Fibroblast of lung (primary cell): ENCODE measurements around the gene CFAP77. TPM values are rescaled to one million over a fixed set of nuclear protein-coding genes. Genes with fewer than 3 reads are reported as not detected.
A peak's percentile ranks its signal among the peaks of the same experiment; 100 is the strongest.

Experiments used
- DNase-seq, 2 donors: peaks; one replicate each; pipeline versions ENCODE4 v3.0.0 to v3.0.0-alpha.2; 2010; ENCODE audit warnings: low read depth in 2 of 2
- H2AFZ ChIP-seq: 2 replicates; pipeline ENCODE4 v1.5.1; 2012; ENCODE audit warnings: low read length, control low read depth, inconsistent platforms
- H3K27ac ChIP-seq: 2 replicates; pipeline ENCODE4 v1.5.1; 2011; ENCODE audit warnings: low read length, control low read depth; ENCODE audit not compliant: insufficient read depth
- H3K27me3 ChIP-seq: 2 replicates; pipeline ENCODE4 v1.5.1; 2011; ENCODE audit warnings: mild to moderate bottlenecking, low read length; ENCODE audit not compliant: control insufficient read depth, insufficient read depth
- H3K36me3 ChIP-seq: 2 replicates; pipeline ENCODE4 v1.5.1; 2011; ENCODE audit warnings: low read length; ENCODE audit not compliant: control insufficient read depth, insufficient read depth
- H3K4me1 ChIP-seq: 2 replicates; pipeline ENCODE4 v1.5.1; 2011; ENCODE audit warnings: low read length; ENCODE audit not compliant: control insufficient read depth, insufficient read depth; ENCODE audit errors: extremely low read depth
- H3K4me2 ChIP-seq: 2 replicates; pipeline ENCODE4 v1.5.1; 2011; ENCODE audit warnings: low read length, control low read depth; ENCODE audit not compliant: insufficient read depth; ENCODE audit errors: extremely low read depth
- H3K4me3 ChIP-seq, 4 experiments: fragments of 200-600 bp in 1 of 4; sonication (generic) in 1 of 4; replicated peaks in 1 of 4; 2 replicates each; pipeline ENCODE4 v1.5.1; 2011 to 2016; ENCODE audit warnings: low read length in 4 of 4, low read depth in 3 of 4, mild to moderate bottlenecking in 3 of 4, control low read depth in 2 of 4, inconsistent platforms in 1 of 4, mixed read lengths in 1 of 4; ENCODE audit not compliant: insufficient read depth in 1 of 4; ENCODE audit errors: control extremely low read depth in 1 of 4
- H3K79me2 ChIP-seq: 2 replicates; pipeline ENCODE4 v1.5.1; 2012; ENCODE audit warnings: mild to moderate bottlenecking, low read length, inconsistent platforms; ENCODE audit not compliant: control insufficient read depth, insufficient read depth
- H3K9ac ChIP-seq: 2 replicates; pipeline ENCODE4 v1.5.1; 2011; ENCODE audit warnings: mild to moderate bottlenecking, low read length, control low read depth; ENCODE audit not compliant: insufficient read depth
- H3K9me3 ChIP-seq: 2 replicates; pipeline ENCODE4 v1.5.1; 2012; ENCODE audit warnings: low read depth, low read length; ENCODE audit not compliant: control insufficient read depth, insufficient read depth
- H4K20me1 ChIP-seq: 2 replicates; pipeline ENCODE4 v1.5.1; 2011; ENCODE audit warnings: low read length; ENCODE audit not compliant: control insufficient read depth, insufficient read depth; ENCODE audit errors: extremely low read depth
- EZH2 ChIP-seq: IDR thresholded peaks from 2 replicates; pipeline ENCODE4 v1.5.1; 2012; ENCODE audit warnings: low read length, control low read depth, mild to moderate bottlenecking; ENCODE audit errors: missing control alignments
- polyA plus RNA-seq, 2 donors: library from polyadenylated mRNA; depleted of rRNA in 1 of 2; stranded (reverse) in 1 of 2; unstranded in 1 of 2; fragments of >200 nt; gene quantifications; 2 replicates each; pipeline ENCODE4 v1.2.1, GENCODE V29; 2011 to 2012; ENCODE audit warnings: missing spikeins in 1 of 2
- total RNA-seq: library from RNA; depleted of rRNA; stranded (reverse); fragments of >200 nt; gene quantifications from 2 replicates; pipeline ENCODE4 v1.2.1, GENCODE V29; 2014
- TF ChIP-seq, protein P1 (sequence below), 2 donors: IDR thresholded peaks in 1 of 2; conservative IDR thresholded peaks in 1 of 2; 1 replicate in 1 of 2; 2 replicates in 1 of 2; pipeline ENCODE4 v1.5.1; 2011 to 2012; ENCODE audit warnings: low read length in 2 of 2, control low read depth in 1 of 2, inconsistent platforms in 1 of 2, low read depth in 1 of 2, mild to moderate bottlenecking in 1 of 2

Gene CFAP77
- total and polyA plus RNA-seq, 2 donors (not counting 1 experiment from before 2014, with no cell fraction given), result not detected

DNA sequence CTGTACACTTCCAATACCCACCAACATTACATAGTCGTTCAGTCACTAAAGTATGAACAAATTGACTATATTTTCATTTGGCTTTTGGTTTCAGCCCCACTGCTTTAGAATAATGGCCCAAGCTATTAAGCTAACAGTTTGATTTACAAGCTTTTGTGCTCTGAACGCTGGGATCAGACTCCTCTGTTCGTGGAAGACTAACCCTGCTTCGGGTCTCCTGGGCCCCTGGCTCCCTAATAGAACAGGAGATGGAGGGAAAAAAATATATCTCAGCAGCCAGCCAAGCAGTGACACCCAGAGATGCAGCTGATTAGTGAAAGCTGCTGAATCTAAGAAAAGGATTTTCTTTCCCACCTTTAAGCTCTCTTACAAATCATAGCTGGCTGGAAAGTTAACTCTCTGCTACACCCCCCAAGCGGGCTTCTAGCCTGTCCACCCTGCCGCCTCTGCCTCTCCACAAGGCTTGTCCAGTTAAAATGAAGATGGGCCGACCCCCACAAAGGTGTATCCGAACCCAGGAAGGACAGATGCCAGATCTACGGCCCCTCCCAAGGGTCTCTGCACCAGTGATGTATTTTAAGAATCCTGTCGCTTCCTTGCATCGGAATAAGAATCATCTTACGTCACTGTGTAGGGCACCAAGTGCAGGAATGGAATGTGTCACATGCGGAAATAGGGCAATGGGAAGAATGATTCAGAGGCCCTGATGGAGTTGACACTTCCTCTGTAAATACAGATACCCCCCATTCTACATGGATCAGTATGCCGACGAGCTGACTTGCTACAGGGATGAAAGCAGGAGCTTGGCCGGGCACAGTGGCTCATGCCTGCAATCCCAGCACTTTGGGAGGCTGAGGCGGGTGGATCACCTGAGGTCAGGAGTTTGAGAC is 139.0 kb downstream of the CFAP77 start:
- no peaks in the 10 kb centered on the region for H3K79me2 ChIP-seq
- no peak overlapping the region for H3K9ac ChIP-seq
- H3K4me2 ChIP-seq, result no peak overlapping the region
- no peaks in the 10 kb centered on the region for H3K27me3 ChIP-seq
- H3K9me3 ChIP-seq, result no peaks in the 10 kb centered on the region
- H2AFZ ChIP-seq, result no peak overlapping the region
- H3K36me3 ChIP-seq, result no peaks in the 10 kb centered on the region
- no peak overlapping the region for H3K27ac ChIP-seq
- DNase-seq, result peak in 1 of 2 donors; percentile 12
- no peak for TF ChIP-seq EZH2
- TF ChIP-seq, protein P1, sequence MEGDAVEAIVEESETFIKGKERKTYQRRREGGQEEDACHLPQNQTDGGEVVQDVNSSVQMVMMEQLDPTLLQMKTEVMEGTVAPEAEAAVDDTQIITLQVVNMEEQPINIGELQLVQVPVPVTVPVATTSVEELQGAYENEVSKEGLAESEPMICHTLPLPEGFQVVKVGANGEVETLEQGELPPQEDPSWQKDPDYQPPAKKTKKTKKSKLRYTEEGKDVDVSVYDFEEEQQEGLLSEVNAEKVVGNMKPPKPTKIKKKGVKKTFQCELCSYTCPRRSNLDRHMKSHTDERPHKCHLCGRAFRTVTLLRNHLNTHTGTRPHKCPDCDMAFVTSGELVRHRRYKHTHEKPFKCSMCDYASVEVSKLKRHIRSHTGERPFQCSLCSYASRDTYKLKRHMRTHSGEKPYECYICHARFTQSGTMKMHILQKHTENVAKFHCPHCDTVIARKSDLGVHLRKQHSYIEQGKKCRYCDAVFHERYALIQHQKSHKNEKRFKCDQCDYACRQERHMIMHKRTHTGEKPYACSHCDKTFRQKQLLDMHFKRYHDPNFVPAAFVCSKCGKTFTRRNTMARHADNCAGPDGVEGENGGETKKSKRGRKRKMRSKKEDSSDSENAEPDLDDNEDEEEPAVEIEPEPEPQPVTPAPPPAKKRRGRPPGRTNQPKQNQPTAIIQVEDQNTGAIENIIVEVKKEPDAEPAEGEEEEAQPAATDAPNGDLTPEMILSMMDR (conservative IDR thresholded peaks at IDR 0.05 in 1 of 2, IDR thresholded peaks at IDR 0.05 in 1 of 2; ENCODE audit: low read depth in 1 of 2, low read length in 2 of 2), result no peak
- no peaks in the 10 kb centered on the region for H4K20me1 ChIP-seq
- H3K4me3 ChIP-seq, result no peak overlapping the region
- peaks cover 2% of the 10 kb centered on the region for H3K4me1 ChIP-seq

DNA sequence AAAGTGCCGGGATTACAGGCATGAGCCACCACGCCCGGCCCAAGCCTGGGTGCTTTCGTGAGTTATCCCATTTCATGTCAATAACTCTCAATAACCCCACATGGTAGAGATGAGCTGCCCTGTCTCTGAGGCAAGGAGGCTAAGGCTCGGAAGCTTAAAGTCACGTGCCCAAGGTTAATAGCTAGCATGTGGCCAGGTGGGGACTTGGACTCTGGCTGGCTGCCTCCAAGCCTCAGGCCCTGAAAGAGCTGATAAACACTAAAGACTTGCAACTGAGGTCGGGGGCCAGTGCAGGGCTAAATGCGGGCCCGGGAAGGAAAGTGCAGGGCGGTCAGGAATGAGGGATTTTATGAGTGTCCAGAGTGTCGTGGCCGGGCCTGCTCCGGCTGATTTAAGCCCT is 141.5 kb downstream of the CFAP77 start:
- H3K27ac ChIP-seq, result no peak overlapping the region
- DNase-seq, result no peak

DNA sequence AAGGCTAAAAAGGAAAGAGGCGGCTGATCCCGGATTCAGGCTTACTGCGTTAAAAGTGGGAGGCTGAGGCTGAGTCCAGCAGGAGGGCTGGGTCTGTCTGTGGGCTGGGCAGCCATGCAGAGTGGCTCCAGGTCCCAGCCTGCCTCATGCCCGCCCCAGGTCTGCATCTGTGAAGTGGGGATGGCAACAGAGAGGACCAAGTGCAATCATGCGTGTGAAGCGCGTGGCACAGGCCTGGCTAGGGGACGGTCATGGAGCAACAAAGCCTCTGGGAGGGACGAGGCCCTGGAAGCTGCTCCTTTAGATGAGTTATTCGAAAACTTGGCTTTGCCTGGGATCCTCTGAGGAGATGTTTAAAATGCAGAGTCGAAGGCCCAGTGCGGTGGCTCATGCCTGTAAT is 142.0 kb downstream of the CFAP77 start:
- TF ChIP-seq, protein P1 (conservative IDR thresholded peaks at IDR 0.05 in 1 of 2, IDR thresholded peaks at IDR 0.05 in 1 of 2; ENCODE audit: low read depth in 1 of 2, low read length in 2 of 2), result no peak
- TF ChIP-seq EZH2, result no peak
- H3K27ac ChIP-seq, result no peak overlapping the region
- H3K4me3 ChIP-seq, result no peak overlapping the region
- H3K9me3 ChIP-seq, result no peaks in the 10 kb centered on the region
- H3K4me2 ChIP-seq, result no peak overlapping the region
- H3K9ac ChIP-seq, result no peak overlapping the region
- no peak overlapping the region for H2AFZ ChIP-seq
- H3K79me2 ChIP-seq, result no peaks in the 10 kb centered on the region
- peaks cover 2% of the 10 kb centered on the region for H3K4me1 ChIP-seq
- no peaks in the 10 kb centered on the region for H3K36me3 ChIP-seq
- H3K27me3 ChIP-seq, result no peaks in the 10 kb centered on the region
- H4K20me1 ChIP-seq, result no peaks in the 10 kb centered on the region
- DNase-seq, result no peak

More for the DNA sequence above, 141.5 kb downstream of the CFAP77 start:
- Histone ChIP-seq H2AFZ (no peak overlapping the region), H3K4me2 (no peak overlapping the region), H3K9me3 (no peaks in the 10 kb centered on the region), H3K36me3 (no peaks in the 10 kb centered on the region), H4K20me1 (no peaks in the 10 kb centered on the region), H3K4me1 (peaks cover 2% of the 10 kb centered on the region), H3K4me3 (no peak overlapping the region), H3K27me3 (no peaks in the 10 kb centered on the region), H3K9ac (no peak overlapping the region), H3K79me2 (no peaks in the 10 kb centered on the region)
- TF ChIP-seq EZH2, result no peak
- TF ChIP-seq, protein P1 (conservative IDR thresholded peaks at IDR 0.05 in 1 of 2, IDR thresholded peaks at IDR 0.05 in 1 of 2; ENCODE audit: low read depth in 1 of 2, low read length in 2 of 2), result no peak
